Lower lobe of right lung (tissue), 2 donors: ENCODE results near the gene IQCF6. TPM values are rescaled to one million over a fixed set of nuclear protein-coding genes. Genes with fewer than 3 reads are reported as not detected.

ENCODE experiments used
- ATAC-seq, 2 donors: fragments of 200-7000 bp; cut with Tn5 transposase; one replicate each; pipeline ENCODE4 v1.9.1; 2020 to 2022; ENCODE audit warnings: mild to moderate bottlenecking in 2 of 2, moderate library complexity in 2 of 2
- DNase-seq: peaks from one replicate; pipeline ENCODE4 v3.0.0-alpha.2; 2020
- H3K27ac ChIP-seq: fragments of 200-600 bp; one replicate; pipeline ENCODE4 v1.8.0; 2022
- H3K27me3 ChIP-seq: fragments of 200-600 bp; one replicate; pipeline ENCODE4 v1.8.0; 2022; ENCODE audit warnings: low read depth
- H3K36me3 ChIP-seq: fragments of 200-600 bp; one replicate; pipeline ENCODE4 v1.8.0; 2022; ENCODE audit warnings: mild to moderate bottlenecking
- H3K4me1 ChIP-seq: fragments of 200-600 bp; one replicate; pipeline ENCODE4 v1.8.0; 2022
- H3K4me3 ChIP-seq: fragments of 200-600 bp; one replicate; pipeline ENCODE4 v1.8.0; 2022; ENCODE audit warnings: mild to moderate bottlenecking
- H3K9me3 ChIP-seq: fragments of 200-600 bp; one replicate; pipeline ENCODE4 v1.8.0; 2022
- intact Hi-C: fragments of 100-400 bp; cut with DNase I; formaldehyde crosslinking; loops from one replicate; pipeline ENCODE4 v1.11.0; 2022
- total RNA-seq: library from RNA; stranded (reverse); fragmentation: NEBNext Ultra II Directional; extraction: Animal tissue kit (Norgen Biotek cat#: 25700); gene quantifications from one replicate; pipeline ENCODE4 v1.2.1, GENCODE V29; 2021
- TF ChIP-seq, protein P1 (sequence below): fragments of 200-600 bp; IDR thresholded peaks from one replicate; pipeline ENCODE4 v1.8.0; 2022; ENCODE audit warnings: antibody characterized with exemption, mild to moderate bottlenecking
- donor health status: DM: no; HTN: yes; CAD: no; lungs with severe emphysema.

The IQCF6 gene
- total RNA-seq, 1 donor from 2014 or later = not detected

DNA sequence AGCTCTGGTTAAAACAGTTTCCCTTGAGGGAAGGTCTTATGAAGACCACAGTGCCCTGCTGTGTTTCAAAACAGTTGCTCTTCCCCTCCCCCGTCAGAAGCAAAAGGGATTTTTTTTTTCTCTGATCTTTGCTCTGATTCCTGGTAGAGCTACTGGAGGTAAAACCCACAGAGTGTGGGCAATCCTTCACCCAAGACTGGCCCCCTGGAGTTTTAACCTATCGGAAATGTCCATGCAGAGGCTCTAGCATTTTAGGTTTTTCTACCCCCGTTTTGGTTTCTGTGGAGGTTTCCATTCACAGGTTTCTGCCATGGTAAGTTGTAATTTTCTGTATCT, 44.5 kb downstream of the IQCF6 start:
- TF ChIP-seq, protein P1, sequence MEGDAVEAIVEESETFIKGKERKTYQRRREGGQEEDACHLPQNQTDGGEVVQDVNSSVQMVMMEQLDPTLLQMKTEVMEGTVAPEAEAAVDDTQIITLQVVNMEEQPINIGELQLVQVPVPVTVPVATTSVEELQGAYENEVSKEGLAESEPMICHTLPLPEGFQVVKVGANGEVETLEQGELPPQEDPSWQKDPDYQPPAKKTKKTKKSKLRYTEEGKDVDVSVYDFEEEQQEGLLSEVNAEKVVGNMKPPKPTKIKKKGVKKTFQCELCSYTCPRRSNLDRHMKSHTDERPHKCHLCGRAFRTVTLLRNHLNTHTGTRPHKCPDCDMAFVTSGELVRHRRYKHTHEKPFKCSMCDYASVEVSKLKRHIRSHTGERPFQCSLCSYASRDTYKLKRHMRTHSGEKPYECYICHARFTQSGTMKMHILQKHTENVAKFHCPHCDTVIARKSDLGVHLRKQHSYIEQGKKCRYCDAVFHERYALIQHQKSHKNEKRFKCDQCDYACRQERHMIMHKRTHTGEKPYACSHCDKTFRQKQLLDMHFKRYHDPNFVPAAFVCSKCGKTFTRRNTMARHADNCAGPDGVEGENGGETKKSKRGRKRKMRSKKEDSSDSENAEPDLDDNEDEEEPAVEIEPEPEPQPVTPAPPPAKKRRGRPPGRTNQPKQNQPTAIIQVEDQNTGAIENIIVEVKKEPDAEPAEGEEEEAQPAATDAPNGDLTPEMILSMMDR = no peak
- Histone ChIP-seq H3K27ac (no peak overlapping the region), H3K9me3 (no peaks in the 10 kb centered on the region), H3K4me3 (no peak overlapping the region), H3K27me3 (peaks cover 3% of the 10 kb centered on the region), H3K4me1 (no peaks in the 10 kb centered on the region), H3K36me3 (no peaks in the 10 kb centered on the region)
- no peak for ATAC-seq
- no peak for DNase-seq
- intact Hi-C loops = no loop called here

DNA sequence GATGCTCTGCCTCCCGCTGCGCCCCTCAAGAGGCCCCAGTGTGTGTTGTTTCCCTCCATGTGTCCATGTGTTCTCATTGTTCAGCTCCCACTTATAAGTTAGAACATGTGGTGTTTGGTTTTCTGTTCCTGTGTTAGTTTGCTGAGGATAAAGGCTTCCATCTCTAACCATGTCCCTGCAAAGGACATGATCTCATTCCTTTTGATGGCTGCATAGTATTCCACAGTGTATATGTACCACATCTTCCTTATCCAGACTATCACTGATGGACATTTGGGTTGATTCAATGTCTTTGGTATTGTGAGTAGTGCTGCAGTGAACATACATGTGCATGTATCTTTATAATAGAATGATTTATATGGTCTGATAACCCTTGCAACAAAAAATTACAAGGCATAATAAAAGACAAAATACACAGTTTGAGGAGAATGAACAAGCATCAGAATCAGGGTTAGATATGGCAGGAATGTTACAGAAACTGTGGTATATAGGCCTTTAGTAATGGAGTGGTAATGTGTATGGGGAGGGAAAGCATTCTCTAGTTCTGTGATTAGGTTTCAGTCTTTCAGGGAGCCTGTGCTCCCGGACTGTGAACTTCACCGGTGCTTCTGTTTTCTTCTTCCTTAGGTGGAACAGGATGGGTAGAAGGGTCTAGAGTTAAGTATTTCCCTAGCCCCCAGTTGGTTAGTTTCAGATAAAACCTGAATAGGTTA, 45.0 kb downstream of the IQCF6 start:
- intact Hi-C loops = no loop called here
- DNase-seq (no peak), ATAC-seq (no peak)

DNA sequence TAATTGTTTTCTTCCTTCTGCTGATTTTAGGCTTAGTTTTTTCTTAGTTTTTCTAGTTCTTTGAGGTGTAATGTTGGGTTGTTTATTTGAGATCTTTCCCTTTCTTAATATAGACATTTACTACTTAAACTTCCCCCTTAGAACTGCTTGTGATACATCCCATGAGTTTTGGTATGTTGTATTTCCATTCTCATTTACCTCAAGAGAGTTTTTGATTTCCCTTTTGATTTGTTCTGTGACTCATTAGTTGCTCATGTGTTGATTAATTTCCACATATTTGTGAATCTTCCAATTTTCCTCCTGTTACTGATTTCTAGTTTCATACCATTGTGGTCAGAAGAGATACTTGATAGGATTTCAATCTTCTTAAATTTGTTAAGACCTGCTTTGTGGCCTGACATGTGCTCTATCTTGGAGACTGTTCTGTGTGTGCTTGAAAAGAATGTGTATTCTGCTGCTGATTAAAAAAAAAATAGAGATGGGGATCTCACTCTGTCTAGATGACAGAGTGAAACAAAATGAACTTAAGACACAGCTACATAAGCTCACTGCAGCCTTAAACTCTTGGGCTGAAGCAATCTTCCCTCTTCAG, 49.9 kb downstream of the IQCF6 start:
- intact Hi-C loops = no loop called here
- TF ChIP-seq, protein P1 = no peak
- Histone ChIP-seq H3K27me3 (no peaks in the 10 kb centered on the region), H3K9me3 (no peaks in the 10 kb centered on the region), H3K4me1 (no peaks in the 10 kb centered on the region), H3K4me3 (no peak overlapping the region), H3K27ac (no peak overlapping the region), H3K36me3 (no peaks in the 10 kb centered on the region)
- no peak for DNase-seq
- ATAC-seq = no peak

More for the DNA sequence above, 45.0 kb downstream of the IQCF6 start:
- H3K4me1 ChIP-seq = no peaks in the 10 kb centered on the region
- no peak overlapping the region for H3K27ac ChIP-seq
- TF ChIP-seq, protein P1 = no peak
- no peaks in the 10 kb centered on the region for H3K36me3 ChIP-seq
- no peaks in the 10 kb centered on the region for H3K9me3 ChIP-seq
- H3K27me3 ChIP-seq = peaks cover 3% of the 10 kb centered on the region
- H3K4me3 ChIP-seq = no peak overlapping the region

Other genes starting within 250 kb of the IQCF6 start
- 21.4 TPM for gene RAD54L2, start 240.5 kb downstream of the IQCF6 start, total RNA-seq
- gene TEX264, start 108.0 kb downstream of the IQCF6 start, total RNA-seq = 43.5 TPM
- gene GRM2, start 72.2 kb downstream of the IQCF6 start, total RNA-seq = 0.15 TPM
- not detected for gene IQCF2, start 82.4 kb upstream of the IQCF6 start, total RNA-seq
- gene IQCF5, start 96.4 kb upstream of the IQCF6 start, total RNA-seq = not detected
- not detected for gene IQCF1, start 124.1 kb upstream of the IQCF6 start, total RNA-seq
- 16.2 TPM for gene RRP9, start 162.7 kb upstream of the IQCF6 start, total RNA-seq
- gene PARP3, start 163.1 kb upstream of the IQCF6 start, total RNA-seq = 24.6 TPM
- not detected for gene GPR62, start 176.1 kb upstream of the IQCF6 start, total RNA-seq
- 24.6 TPM for gene PCBP4, start 188.2 kb upstream of the IQCF6 start, total RNA-seq
- 48.8 TPM for gene ABHD14B, start 194.8 kb upstream of the IQCF6 start, total RNA-seq
- 17.8 TPM for gene ABHD14A, start 195.8 kb upstream of the IQCF6 start, total RNA-seq
- gene ACY1, start 204.3 kb upstream of the IQCF6 start, total RNA-seq = 20.6 TPM
- gene RPL29, start 216.7 kb upstream of the IQCF6 start, total RNA-seq = 765 TPM